Measurements from ENCODE around the gene WNT3.
"Not testable (repeated sequence)": the region's sequence is repeated elsewhere in the genome, so short reads cannot be mapped to it uniquely, and the experiment has no call there.

The WNT3 gene

DNA sequence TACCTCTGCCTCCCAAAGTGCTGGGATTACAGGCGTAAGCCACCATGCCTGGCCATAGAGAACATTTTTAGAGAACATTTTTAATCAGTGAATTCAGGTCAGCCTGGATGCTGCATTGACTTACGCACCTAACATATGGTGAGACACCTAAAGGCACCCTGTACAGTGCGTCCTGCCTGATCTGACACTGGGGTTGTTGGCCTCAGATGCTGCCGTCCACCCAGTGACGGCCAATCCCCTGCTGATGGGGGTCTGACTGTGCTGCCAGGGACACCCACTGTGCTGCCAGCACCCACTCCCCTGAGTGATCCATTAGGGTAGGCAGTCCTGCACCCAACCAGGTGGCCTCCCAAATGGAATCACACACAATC, 38.5 kb downstream of the WNT3 start:
- no peak for DNase-seq

GRCh38 chr17:46777943-46778915, 40.3 kb downstream of the WNT3 start:
- DNase-seq, result no peak

DNA sequence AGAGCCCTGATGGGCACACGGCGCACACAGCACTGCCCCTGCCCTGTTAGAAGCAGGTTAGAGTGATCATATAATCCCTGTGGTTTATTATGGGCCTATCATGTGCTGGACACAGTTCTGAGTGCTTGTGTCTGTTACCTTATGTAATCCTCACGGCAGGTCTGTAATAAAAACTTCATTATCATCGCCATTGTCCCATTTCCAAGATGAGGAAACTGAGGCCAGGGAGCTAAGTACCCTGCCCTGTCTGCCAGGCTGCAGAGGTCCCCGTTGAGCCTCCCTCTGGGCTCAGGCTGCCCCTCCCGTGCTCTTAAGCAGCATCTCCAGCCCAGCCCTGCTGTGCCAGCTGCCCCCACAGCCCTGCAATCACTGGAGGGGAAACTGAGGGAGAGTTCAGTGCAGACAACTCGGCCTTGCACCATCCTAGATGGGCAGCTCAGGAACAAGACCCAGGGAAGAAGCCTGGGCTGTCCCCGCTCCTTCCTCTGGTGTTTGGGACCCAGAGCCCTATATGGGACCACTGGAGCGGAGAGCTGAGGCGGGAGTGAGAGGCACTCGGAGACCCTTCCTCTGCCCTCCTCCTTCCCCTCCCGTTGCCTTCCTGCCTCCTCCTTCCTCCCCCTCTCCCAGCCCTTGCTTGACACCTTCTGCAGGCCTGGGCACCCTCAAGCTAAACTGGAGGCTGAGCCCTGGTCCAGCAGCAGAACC, 42.0 kb downstream of the WNT3 start:
- no peak for DNase-seq

DNA sequence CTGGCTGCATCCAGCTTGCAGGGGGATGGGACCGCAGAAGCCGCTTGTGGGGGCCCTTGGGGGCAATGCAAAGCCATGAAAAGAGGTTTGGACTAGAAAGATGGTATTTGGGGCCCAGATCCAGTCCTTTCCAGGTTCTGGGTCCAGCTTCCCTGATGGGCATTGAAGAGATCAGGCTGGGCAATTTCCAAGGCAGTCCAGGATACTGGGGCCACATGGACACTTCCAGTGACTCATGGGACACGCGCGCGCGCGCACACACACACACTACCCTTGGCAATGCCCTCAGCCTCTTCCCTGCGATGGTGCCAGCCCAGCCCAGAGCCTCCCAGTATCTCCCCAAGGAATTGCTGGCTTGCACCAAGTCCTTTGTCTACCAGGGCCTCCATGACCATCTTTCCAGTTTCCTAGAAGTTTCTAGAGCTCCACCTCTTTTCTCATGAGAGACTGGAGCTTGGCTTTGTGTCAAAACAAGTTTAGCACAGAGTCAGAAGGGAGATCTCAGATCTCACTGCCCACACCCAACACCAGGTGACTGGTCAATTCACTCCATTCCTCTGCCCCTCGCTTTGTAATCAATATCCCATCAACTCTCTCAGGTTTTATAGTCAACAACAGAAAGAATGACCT, 44.3 kb downstream of the WNT3 start:
- DNase-seq, result no peak

DNA sequence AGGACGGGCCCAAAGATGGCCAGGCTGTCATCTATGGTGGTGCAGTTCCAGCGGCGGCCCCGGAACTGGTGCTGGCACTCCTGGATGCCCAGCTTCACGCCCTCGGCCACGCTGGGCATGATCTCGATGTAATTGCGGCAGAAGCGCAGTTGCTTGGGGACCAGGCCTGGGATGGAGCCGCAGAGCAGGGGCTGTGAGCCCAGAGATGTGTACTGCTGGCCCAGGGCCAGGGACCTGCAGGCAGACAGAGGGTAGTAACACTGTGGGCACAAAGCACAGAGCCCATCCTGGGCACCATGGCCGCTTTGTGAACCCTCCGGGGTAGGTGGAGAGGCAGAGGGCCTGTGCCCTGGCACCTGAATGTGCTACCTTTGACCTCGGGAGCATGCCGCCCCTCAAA, 44.8 kb downstream of the WNT3 start:
- no peak for DNase-seq

DNA sequence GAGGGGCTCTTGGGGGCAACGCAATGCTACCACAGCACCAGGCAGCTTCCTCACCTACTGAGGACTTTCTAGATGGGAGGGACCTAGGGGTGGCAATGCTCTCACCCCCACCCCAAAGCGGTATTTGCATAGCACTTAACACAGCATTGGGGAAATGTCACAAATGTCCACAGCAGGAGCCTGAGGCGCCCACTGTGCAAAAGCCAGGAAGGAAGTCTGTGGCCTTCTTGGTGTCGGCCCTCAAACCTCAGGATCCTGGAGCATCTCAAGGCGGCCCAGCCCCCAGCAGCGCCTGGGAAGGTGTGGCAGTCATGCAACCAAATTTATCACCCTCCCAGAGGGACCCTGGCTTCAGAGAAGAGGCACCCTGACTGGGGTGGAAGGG, 45.3 kb downstream of the WNT3 start:
- no peak for DNase-seq

DNA sequence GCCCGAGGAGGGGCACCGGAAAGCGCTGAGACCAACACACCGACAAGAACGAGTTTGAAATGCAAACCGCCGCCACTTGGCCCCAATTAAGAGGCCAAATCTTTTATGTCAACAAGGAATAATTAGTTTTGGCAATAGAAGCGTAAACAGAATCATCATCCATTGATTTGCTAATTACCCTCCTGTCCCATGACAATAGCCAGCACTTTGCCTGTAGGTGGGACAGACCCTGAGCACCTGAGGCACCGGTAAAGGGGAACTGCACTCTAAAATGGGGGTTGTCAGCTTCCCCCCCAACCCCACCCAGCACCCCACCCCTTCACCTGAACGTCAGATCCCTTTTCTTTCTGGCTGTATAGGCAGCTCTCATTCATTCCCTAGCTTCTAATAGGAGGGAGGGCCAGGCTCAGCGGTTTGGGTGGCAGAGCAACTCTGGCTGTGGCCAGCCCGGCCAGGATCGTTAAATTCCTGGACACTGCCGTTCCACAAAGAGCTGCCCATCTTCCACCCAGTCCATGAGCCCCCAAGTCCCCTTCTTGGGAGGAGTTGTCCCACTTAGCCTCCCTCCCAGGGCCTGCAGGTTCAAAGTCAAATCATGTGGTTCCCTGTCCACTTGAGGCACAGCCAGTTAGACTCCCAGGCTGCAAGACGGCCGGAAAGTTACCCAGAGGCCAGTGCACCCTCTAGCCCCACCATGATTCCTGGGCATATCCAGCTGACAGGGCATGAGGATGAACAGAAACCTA, 45.8 kb downstream of the WNT3 start:
- DNase-seq, result no peak

DNA sequence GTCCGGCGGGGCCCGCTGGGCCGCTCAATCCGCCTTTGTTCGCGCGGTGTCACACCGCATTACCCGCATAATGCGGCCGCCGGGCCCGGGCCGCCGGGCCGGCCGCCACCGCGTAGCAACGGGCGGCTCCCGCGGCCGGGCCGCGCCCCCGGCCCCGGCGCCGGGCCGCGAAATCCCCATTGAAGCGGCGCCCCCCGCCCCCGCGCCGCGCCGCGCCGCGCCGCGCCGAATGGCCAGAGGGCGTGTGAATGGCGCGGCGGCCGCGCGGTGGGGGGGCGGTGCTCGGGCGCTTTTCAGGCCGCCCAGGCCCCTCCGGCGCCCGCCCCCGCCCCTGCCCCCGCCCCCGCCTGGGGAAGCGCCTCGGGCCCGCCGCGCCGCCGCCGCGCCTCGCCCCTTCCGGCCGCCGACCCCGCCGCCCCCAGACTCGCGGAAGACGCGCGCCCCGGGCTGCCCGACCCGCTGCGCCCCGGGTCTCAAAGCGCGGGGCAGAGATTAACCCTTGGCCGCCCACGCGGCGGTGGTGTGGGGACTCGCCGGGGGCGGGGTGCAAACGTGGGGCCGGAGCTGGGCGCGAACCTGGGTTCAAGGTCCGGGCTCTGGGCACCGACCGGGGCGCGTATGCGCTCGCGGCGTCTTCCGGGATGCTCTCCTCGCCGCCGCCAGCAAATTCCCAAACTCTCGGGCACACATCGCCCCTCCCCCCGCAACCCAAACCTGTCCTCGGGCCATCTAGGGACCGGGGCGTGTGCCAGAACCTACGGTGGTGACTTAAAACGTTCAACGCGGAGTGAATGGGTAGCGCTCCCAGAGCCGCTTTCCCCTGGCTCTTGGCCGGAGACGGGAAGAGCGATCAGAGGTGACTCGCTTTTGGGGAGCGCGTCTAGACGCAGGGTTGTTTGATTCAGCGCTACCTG, 46.7 kb downstream of the WNT3 start:
- peak; percentile 40 for DNase-seq

- DNase-seq, result peak; percentile 16
Observed at GRCh38 chr17:46770818-46771560, 47.5 kb downstream of the WNT3 start.

- no peak for DNase-seq
Observed at GRCh38 chr17:46770439-46770817, 48.1 kb downstream of the WNT3 start.

- DNase-seq, result no peak
Observed at GRCh38 chr17:46769531-46770438, 48.7 kb downstream of the WNT3 start.

DNA sequence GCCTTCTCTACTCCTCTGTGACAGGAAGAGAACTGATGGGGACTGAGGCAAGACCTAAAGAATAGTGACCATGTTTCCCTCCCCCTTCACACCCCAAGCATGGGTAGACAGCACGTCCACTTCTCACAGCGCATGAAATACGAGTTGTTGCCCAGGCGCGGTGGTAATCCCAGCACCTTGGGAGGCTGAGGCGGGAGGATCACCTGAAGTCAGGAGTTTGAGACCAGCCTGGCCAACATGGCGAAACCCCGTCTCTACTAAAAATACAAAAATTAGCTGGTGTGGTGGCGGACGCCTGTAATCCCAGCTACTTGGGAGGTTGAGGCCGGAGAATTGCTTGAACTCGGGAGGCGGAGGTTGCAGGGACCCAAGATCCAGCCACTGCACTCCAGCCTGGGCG, 49.6 kb downstream of the WNT3 start:
- not testable (repeated sequence) for DNase-seq

DNA sequence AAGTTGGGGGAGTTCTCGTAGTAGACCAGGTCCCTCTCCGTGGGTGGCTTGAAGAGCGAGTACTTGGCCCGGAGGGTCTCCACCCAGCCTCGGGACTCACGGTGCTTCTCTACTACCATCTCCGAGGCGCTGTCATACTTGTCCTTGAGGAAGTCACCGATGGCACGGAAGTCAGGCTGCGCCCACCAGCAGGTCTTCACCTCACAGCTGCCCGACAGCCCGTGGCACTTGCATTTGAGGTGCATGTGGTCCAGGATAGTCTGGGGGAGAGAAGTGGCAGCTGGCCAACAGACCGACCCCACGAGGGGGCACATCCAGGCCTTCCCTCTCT, 50.0 kb downstream of the WNT3 start:
- no peak for DNase-seq

DNA sequence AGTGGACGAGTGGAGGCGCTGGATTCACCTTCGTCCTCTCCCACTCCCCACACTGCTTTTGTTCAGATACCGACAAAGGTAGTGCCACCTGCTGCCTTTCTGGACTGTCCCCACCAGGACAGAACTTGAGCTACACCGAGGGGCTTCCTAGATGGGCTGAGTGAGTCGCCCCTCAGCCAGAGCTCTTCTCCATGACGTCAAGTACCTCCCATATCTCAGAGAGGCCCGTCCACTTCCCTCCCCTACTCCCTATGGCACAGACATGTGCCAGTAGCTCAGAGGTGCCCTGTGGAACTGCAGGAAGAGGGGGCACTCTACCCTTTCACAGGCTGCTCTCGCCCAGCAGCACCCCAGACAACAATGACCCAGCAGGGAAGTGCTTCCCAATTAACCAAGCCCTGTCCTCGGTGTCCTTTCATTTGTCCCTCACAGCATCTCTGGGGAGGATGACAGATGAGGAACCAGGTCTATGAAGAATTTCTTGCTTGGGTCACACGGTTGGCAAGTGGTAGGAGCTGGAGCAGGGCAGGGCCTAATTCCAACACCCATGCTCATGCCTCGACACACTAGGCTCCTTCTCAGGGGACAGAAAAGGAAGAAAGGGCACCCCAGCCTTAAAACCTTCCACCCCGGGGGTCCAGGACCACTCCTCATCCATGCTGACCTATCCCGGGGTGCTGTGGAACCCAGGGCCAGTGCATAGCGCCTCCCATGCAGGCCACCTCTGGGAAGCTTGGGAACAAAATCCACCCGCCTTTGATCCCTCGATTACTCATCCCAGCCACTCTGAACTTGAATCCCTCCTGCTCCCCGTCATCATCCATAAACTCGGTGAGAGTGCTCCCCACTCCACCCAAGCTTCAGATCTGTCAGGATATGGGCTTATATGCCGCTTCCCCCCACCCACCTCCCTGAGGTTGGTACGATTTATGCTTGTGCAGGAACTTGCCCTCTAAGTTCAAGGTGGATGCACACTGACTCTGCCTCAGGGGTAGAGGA, 51.7 kb downstream of the WNT3 start:
- no peak for DNase-seq

- no peak for DNase-seq
Observed at GRCh38 chr17:46765453-46765852, 53.0 kb downstream of the WNT3 start.

DNA sequence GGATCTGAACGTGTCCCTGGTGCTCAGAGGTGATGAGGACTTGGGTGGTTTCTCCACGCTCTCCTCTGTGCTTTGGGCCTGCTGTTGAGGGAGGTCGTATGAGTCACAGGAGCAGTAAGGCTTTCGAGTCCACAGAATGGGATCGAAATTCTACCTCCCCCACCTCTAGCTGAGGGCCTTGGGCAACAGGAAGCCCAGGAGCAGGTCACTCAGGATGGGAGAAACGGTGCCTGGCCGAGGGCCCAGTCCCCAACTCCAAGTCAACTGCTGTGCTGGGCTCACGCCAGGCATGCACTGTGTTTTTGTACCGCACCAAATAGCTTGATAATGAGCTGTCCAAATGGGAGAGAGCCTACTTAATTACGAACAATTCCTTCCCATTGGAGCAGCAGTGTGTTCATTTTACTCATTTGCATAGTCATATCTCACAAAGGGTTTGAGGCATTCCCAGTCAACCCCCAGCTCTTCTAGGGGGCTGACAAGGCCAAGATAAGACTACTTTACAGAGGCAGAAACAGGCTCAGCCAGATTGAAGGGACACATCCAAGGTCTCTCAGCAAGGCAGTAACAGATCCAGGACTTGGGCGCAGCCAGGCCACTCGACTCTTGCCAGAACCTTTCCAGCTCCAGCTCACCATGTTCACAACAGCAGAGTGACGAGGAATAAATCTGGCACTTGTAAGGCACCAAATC, 53.6 kb downstream of the WNT3 start:
- DNase-seq, result no peak

DNA sequence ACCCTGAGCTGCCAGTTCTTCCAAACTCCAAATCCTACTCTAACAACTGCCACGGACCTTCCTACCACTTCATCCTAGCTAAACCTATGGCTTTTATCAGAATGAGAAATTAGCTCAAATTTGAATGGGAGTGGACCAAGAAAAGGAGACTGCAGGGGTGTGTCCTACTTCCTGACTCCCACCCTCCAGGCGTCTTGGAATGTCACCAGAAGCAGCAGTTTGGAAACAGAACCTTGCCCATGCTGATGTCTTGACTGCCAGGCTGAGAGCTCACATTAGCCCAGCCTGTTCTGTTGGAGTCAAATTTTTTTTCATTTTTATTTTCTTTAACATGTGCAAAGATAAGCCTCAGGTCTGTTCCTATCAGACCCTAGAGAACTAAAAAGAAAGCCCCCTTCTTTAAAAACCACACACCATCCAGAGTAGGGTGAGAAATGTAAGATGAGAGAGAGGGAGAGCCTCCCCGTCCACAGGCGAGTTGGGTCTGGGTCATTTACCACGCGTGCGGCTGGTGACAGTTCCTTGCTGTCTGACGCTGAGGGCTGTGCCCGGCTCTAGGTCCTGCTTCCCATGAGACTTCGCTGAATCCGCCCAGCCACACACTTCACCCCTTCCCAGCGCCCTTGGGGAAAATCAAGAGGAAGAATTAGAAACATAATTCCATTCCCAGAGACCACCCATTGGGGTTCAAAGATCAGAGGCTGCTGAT, 54.3 kb downstream of the WNT3 start:
- DNase-seq, result no peak

- DNase-seq, result no peak
Observed at GRCh38 chr17:46763416-46763815, 55.1 kb downstream of the WNT3 start.
